PC-9 (cell line): Measurements from ENCODE around the gene TNN.

Source experiments
- EZH2 ChIP-seq: fragments of 200-600 bp; sonication (generic); IDR thresholded peaks from 2 replicates; pipeline ENCODE4 v1.8.0; 2017; ENCODE audit warnings: antibody characterized with exemption, low read depth
- TF ChIP-seq, protein P1 (sequence below): fragments of 200-600 bp; sonication (generic); conservative IDR thresholded peaks from 2 replicates; pipeline ENCODE4 v1.6.1; 2017; ENCODE audit warnings: mixed run types, antibody characterized with exemption, mild to moderate bottlenecking, moderate library complexity

DNA sequence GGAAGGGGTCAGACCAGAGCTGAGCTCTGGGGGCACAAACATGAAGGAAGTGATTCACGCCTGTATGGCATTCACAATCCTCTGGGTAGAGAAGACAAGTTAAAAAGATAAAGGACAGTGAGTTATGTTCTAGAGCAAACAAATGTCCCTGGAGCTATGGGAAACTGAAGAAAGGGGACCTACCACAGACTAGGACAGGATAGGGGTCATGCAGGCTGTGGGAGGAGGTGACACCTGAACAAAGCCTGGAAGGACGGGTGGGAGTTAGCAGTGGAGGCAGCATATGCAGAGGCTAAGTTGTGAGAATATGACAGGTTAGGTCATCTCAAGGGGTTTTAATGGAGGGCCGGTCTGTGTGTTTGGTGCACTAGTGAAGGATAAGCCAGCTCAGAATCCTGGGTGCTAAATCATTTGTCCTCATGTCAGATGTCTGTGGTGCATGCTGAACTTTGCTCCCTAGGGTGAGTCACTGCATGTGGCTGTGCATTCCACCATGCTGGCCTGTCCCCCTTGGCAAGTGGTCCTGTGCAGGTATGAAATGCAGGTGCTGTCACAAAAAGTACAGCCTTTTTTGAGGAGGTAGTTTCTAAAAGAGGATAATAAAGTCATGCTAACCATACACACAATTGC lies 28.5 kb downstream of the TNN start:
- no peak for TF ChIP-seq EZH2
- TF ChIP-seq, protein P1, sequence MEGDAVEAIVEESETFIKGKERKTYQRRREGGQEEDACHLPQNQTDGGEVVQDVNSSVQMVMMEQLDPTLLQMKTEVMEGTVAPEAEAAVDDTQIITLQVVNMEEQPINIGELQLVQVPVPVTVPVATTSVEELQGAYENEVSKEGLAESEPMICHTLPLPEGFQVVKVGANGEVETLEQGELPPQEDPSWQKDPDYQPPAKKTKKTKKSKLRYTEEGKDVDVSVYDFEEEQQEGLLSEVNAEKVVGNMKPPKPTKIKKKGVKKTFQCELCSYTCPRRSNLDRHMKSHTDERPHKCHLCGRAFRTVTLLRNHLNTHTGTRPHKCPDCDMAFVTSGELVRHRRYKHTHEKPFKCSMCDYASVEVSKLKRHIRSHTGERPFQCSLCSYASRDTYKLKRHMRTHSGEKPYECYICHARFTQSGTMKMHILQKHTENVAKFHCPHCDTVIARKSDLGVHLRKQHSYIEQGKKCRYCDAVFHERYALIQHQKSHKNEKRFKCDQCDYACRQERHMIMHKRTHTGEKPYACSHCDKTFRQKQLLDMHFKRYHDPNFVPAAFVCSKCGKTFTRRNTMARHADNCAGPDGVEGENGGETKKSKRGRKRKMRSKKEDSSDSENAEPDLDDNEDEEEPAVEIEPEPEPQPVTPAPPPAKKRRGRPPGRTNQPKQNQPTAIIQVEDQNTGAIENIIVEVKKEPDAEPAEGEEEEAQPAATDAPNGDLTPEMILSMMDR = no peak
